ENCODE data around the gene GSTM3. TPM values are rescaled to one million over a fixed set of nuclear protein-coding genes. Genes with fewer than 3 reads are reported as not detected.
"Not testable (repeated sequence)": the region's sequence is repeated elsewhere in the genome, so short reads cannot be mapped to it uniquely, and the experiment has no call there.

The GSTM3 gene
- total RNA-seq, 2 experiments from 2014 or later = 5.0 TPM

DNA sequence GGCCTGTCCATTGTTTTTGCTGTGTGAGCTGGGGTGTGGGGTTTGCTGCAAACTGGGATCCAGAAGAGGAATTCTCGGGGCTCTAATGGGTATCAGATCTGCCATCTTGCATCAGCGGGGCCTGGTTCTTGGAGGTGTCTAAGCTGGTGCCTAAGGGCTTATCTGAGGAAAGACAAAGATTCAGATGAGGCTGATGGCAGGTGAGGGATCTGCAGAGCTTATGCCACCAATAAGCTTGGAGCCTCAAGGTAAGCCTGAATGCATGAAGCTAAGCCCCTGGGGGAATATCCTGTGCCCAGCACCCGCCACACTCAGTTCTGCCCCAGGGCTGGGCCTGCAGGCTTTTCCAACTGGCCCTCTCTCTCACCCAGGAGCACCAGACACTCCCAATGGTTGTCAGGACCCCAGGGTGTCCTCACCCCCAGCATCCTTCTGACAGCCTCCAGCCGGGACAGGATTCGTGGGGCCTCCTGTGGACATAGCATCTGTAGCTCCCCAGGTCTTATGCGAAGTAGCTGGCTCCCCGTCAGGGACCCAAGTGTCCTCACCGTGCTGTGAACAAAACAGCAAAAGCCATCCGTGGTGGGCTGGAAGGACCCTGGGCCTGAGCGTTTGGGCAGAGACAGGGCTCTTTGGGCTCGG, 9.5 kb upstream of the GSTM3 start:
- ATAC-seq (ENCODE audit: low read depth) (no peak), DNase-seq (no peak)
- H3K4me3 Mint-ChIP-seq = no peak overlapping the region
- no peaks in the 10 kb centered on the region for H3K36me3 Mint-ChIP-seq
- H3K9me3 Mint-ChIP-seq = no peaks in the 10 kb centered on the region
- H3K27me3 Mint-ChIP-seq = peaks cover 24% of the 10 kb centered on the region
- no peaks in the 10 kb centered on the region for H3K4me1 Mint-ChIP-seq
- POLR2A ChIA-PET = no interaction called here
- H3K27ac Mint-ChIP-seq = no peak overlapping the region

GRCh38 chr1:109749221-109749620, 8.4 kb upstream of the GSTM3 start:
- POLR2A ChIA-PET = no interaction called here

GRCh38 chr1:109748311-109748710, 7.5 kb upstream of the GSTM3 start:
- DNase-seq, H3K4me1 Mint-ChIP-seq: not testable (repeated sequence)
- peaks cover 24% of the 10 kb centered on the region for H3K27me3 Mint-ChIP-seq

More at GRCh38 chr1:109749221-109749620, 8.4 kb upstream of the GSTM3 start:
- Mint-ChIP-seq H3K4me1 (no peaks in the 10 kb centered on the region), H3K27me3 (peaks cover 24% of the 10 kb centered on the region), H3K4me3 (no peak overlapping the region), H3K9me3 (no peaks in the 10 kb centered on the region), H3K27ac (no peak overlapping the region), H3K36me3 (no peaks in the 10 kb centered on the region)
- DNase-seq (no peak), ATAC-seq (ENCODE audit: low read depth) (no peak)

DNA sequence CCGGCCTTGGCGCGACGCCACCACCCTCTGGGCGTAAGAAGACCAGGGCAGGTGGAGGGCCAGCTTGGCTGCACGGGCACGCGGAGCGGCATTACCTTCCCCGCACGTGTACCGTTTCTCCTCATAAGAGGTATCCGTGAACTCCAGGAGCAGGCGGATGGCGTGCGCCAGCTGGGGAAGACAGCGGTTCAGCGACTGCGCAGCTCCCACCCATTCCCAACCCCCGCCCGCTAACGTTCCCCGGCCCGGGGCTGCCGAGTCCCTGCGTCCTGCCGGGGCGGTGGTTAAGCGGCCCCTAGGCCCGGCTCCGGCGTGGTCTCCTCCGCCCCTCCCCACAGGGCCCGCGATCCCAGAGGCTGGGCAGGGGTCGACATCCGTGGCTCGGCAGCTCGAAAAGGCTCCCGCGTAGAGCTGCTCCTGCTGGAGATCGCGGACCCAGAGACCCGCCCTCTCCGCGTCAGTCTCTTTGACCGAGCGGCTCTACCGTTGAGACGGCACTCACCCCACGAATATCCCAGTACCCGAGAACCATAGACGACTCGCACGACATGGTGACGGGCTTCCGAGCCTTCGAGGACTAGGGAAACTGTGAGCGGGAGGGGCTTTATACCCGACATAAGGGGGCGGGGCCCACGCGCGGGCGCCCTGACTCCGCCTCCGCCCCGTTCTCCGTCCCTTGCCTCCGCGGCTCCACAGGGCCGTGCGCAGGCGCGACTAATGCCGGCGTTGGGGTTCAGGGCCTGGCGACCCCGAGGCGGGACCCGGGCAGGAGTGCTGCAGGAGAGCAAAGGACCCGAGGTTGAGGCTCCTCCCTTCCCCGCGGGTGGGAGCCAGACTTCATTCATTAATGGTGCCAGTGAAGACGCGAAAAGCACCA, 862 bp downstream of the GSTM3 start:
- Mint-ChIP-seq H3K36me3 (peaks cover 2% of the 10 kb centered on the region), H3K27ac (peak overlapping the region; percentile 67), H3K4me3 (peak overlapping the region; percentile 81), H3K27me3 (peaks cover 42% of the 10 kb centered on the region), H3K4me1 (peaks cover 11% of the 10 kb centered on the region), H3K9me3 (no peaks in the 10 kb centered on the region)
- peak; percentile 92 for ATAC-seq (ENCODE audit: low read depth)
- DNase-seq = peak; percentile 84
- POLR2A ChIA-PET = interaction anchor here (1.2 kb wide), 1 partner anchor 640 kb away, joined by 3 read pairs; no protein-coding TSS in a partner anchor

More at GRCh38 chr1:109748311-109748710, 7.5 kb upstream of the GSTM3 start:
- POLR2A ChIA-PET; H3K9me3 Mint-ChIP-seq; H3K27ac Mint-ChIP-seq; H3K36me3 Mint-ChIP-seq; ATAC-seq (ENCODE audit: low read depth); H3K4me3 Mint-ChIP-seq: not testable (repeated sequence)

GRCh38 chr1:109733236-109733870, 7.5 kb downstream of the GSTM3 start:
- no peaks in the 10 kb centered on the region for H3K4me1 Mint-ChIP-seq
- DNase-seq (no peak), ATAC-seq (ENCODE audit: low read depth) (no peak)
- H3K27ac Mint-ChIP-seq = no peak overlapping the region
- H3K4me3 Mint-ChIP-seq = no peak overlapping the region
- POLR2A ChIA-PET = no interaction called here
- H3K27me3 Mint-ChIP-seq = peaks cover 27% of the 10 kb centered on the region
- H3K36me3 Mint-ChIP-seq = peaks cover 2% of the 10 kb centered on the region
- no peaks in the 10 kb centered on the region for H3K9me3 Mint-ChIP-seq

- POLR2A ChIA-PET = no interaction called here
- Mint-ChIP-seq H3K27me3 (peaks cover 22% of the 10 kb centered on the region), H3K9me3 (no peaks in the 10 kb centered on the region), H3K36me3 (peaks cover 2% of the 10 kb centered on the region), H3K4me3 (no peak overlapping the region), H3K27ac (no peak overlapping the region), H3K4me1 (no peaks in the 10 kb centered on the region)
- DNase-seq = no peak
- ATAC-seq (ENCODE audit: low read depth) = no peak
Measured at GRCh38 chr1:109732390-109732881, 8.4 kb downstream of the GSTM3 start.

DNA sequence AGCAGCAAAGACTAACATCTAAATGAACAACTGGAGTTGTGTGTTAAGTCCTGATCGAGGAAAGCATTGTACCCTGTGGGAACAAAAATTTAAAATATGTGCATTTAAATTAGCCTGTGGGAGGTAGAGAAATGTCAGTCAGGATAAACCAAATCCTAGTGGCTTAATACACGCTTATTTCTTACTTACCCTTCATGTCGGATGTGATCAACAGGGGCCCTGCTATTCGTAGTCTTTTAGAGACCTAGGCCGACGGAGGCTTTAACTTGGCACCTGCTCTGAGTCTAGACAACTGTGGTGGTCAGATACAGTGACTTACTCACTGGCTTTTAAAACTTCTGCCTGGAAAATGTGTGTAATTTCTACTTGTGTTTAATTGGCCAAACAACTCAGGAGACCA, 10.2 kb downstream of the GSTM3 start:
- peaks cover 25% of the 10 kb centered on the region for H3K27me3 Mint-ChIP-seq
- H3K27ac Mint-ChIP-seq = no peak overlapping the region
- H3K9me3 Mint-ChIP-seq = no peaks in the 10 kb centered on the region
- H3K36me3 Mint-ChIP-seq = peaks cover 2% of the 10 kb centered on the region
- H3K4me1 Mint-ChIP-seq = no peaks in the 10 kb centered on the region
- ATAC-seq (ENCODE audit: low read depth) = no peak
- DNase-seq = no peak
- H3K4me3 Mint-ChIP-seq = no peak overlapping the region
- POLR2A ChIA-PET = no interaction called here

DNA sequence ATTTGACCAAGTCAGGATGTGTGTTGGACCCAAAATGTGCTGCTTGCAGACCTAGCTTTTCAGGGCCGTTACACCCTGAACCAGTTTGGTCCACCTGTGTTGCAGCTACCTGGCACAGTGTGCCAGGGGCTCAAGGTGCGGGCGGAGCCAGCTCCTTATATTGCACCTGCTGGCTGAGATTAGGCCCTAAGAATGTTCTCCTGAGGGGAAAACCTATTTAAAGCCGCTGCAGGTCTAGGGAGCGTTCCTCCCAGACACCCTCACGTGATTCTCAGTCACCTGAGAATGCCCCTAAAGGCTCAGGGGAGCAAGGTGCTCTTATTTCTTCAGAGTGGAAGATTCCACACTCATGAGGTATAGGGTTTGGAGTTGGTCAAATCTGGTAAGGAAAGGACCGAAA, 12.0 kb downstream of the GSTM3 start:
- Mint-ChIP-seq H3K4me3 (no peak overlapping the region), H3K4me1 (no peaks in the 10 kb centered on the region), H3K27me3 (peaks cover 24% of the 10 kb centered on the region), H3K36me3 (no peaks in the 10 kb centered on the region), H3K27ac (no peak overlapping the region), H3K9me3 (no peaks in the 10 kb centered on the region)
- ATAC-seq (ENCODE audit: low read depth) = no peak
- DNase-seq = no peak
- POLR2A ChIA-PET = no interaction called here

DNA sequence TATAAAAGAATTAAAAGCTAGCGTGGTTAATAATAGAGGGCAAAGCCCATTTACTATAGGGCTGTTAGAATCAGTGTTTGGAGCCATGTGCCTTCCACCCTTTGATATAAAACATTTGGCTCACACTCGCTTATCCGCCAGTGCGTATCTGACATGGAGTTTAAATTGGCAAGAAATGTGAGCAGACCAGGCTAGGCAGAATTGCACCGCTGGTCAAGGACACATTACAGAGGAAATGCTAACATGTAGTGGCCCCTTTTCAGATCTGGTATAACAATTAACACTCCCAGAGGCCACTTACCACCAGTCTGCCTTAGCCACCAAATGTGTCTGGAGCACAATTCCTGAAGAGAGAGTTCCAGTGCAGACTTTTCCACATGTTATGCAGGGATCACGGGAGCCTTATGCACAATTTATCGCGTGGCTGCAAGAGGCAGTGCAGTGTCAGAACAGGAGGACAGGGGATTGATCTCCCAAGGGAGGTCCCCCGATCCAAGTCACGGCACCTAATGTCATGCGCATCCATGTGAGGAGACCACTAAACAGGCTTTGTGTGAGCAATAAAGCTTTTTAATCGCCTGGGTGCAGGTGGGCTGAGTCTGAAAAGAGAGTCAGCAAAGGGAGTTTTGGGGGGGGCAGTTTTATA, 14.0 kb downstream of the GSTM3 start:
- no peaks in the 10 kb centered on the region for H3K36me3 Mint-ChIP-seq
- H3K4me1 Mint-ChIP-seq = no peaks in the 10 kb centered on the region
- POLR2A ChIA-PET = no interaction called here
- H3K4me3 Mint-ChIP-seq = no peak overlapping the region
- peaks cover 22% of the 10 kb centered on the region for H3K27me3 Mint-ChIP-seq
- H3K27ac Mint-ChIP-seq = no peak overlapping the region
- no peak for ATAC-seq (ENCODE audit: low read depth)
- DNase-seq = no peak
- no peaks in the 10 kb centered on the region for H3K9me3 Mint-ChIP-seq

DNA sequence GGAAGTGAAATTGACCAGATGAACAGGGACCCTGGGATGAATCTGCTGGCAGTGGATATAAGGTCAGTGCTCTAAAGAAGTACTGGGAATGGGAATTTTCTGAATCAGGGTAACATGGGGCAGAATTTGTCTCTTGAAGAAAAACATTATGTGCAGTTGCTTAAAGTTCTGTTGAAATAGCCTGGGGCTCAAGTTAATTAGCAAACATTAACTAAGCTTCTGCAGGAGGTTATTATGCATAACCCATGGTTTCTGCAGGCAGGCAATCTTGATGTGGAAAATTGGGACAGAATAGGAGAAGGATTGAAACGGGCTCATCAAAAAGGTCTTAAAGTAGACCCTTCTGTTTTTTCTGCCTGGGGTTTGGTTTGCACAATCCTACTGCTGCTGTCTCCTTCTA, 14.8 kb downstream of the GSTM3 start:
- Mint-ChIP-seq H3K36me3 (no peaks in the 10 kb centered on the region), H3K27ac (no peak overlapping the region), H3K4me1 (no peaks in the 10 kb centered on the region), H3K27me3 (peaks cover 26% of the 10 kb centered on the region), H3K4me3 (no peak overlapping the region), H3K9me3 (no peaks in the 10 kb centered on the region)
- DNase-seq (no peak), ATAC-seq (ENCODE audit: low read depth) (no peak)
- POLR2A ChIA-PET = no interaction called here

GRCh38 chr1:109725510-109725909, 15.3 kb downstream of the GSTM3 start:
- Mint-ChIP-seq H3K27me3 (peaks cover 27% of the 10 kb centered on the region), H3K9me3 (no peaks in the 10 kb centered on the region), H3K4me3 (no peak overlapping the region), H3K27ac (no peak overlapping the region), H3K36me3 (no peaks in the 10 kb centered on the region), H3K4me1 (no peaks in the 10 kb centered on the region)
- DNase-seq (no peak), ATAC-seq (ENCODE audit: low read depth) (no peak)
- POLR2A ChIA-PET = no interaction called here

GRCh38 chr1:109724933-109725332, 15.9 kb downstream of the GSTM3 start:
- peaks cover 27% of the 10 kb centered on the region for H3K27me3 Mint-ChIP-seq
- H3K27ac Mint-ChIP-seq = no peak overlapping the region
- H3K4me1 Mint-ChIP-seq = no peaks in the 10 kb centered on the region
- H3K9me3 Mint-ChIP-seq = no peaks in the 10 kb centered on the region
- DNase-seq (no peak), ATAC-seq (ENCODE audit: low read depth) (no peak)
- POLR2A ChIA-PET = no interaction called here
- H3K36me3 Mint-ChIP-seq = no peaks in the 10 kb centered on the region
- no peak overlapping the region for H3K4me3 Mint-ChIP-seq

GRCh38 chr1:109722908-109723691, 17.7 kb downstream of the GSTM3 start:
- Mint-ChIP-seq H3K27me3 (peaks cover 21% of the 10 kb centered on the region), H3K27ac (no peak overlapping the region), H3K4me3 (no peak overlapping the region), H3K9me3 (no peaks in the 10 kb centered on the region), H3K36me3 (no peaks in the 10 kb centered on the region), H3K4me1 (no peaks in the 10 kb centered on the region)
- ATAC-seq (ENCODE audit: low read depth) (no peak), DNase-seq (no peak)
- POLR2A ChIA-PET = no interaction called here
